NCI-H1092 treated with DMSO at 0.1 percent for 48 hours (cell line): ENCODE data around the gene ARHGEF12.

Experiments used
- DNase-seq: peaks from one replicate; lab custom pipeline; 2025; lab: John Stamatoyannopoulos, UW

The ARHGEF12 gene, protein sequence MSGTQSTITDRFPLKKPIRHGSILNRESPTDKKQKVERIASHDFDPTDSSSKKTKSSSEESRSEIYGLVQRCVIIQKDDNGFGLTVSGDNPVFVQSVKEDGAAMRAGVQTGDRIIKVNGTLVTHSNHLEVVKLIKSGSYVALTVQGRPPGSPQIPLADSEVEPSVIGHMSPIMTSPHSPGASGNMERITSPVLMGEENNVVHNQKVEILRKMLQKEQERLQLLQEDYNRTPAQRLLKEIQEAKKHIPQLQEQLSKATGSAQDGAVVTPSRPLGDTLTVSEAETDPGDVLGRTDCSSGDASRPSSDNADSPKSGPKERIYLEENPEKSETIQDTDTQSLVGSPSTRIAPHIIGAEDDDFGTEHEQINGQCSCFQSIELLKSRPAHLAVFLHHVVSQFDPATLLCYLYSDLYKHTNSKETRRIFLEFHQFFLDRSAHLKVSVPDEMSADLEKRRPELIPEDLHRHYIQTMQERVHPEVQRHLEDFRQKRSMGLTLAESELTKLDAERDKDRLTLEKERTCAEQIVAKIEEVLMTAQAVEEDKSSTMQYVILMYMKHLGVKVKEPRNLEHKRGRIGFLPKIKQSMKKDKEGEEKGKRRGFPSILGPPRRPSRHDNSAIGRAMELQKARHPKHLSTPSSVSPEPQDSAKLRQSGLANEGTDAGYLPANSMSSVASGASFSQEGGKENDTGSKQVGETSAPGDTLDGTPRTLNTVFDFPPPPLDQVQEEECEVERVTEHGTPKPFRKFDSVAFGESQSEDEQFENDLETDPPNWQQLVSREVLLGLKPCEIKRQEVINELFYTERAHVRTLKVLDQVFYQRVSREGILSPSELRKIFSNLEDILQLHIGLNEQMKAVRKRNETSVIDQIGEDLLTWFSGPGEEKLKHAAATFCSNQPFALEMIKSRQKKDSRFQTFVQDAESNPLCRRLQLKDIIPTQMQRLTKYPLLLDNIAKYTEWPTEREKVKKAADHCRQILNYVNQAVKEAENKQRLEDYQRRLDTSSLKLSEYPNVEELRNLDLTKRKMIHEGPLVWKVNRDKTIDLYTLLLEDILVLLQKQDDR (N-terminal part only)

DNA sequence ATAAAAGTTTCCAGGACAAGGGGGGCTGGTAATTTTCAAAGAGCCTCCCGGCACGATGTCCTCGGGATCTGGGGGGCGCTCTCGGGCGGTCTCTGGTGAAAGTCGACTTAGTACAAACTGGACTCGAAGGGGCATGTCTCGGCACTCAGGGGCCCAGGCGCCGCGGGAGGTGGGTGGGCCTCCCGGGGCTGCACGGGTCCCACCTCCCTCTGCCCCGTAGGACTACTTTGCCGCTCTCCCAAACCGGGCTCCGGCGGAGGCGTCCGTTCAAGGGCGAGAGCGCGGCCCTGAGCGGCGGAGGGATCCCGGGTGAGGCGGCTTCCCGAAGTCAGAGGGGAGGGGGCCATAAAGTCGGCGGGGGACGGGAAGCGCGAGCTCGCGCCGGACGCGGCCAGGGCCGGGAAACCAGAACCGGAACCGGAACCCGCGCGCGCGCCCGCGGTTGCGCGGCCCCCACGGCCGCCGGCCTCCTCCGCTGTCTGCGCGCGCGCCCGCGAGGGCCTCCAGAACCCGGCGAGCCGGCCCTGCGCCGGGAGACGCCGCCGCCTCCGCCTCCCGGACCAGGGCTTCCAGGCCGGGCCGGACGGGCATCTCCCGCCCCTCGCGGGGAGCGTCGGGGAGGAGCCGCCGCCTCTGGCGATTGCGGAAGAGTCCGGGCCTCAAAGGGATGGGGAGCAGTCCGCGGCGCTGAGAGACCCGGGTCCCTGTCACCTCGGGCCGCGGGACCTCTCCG lies at the start of gene ARHGEF12:
Gene ARHGEF12, plus strand, starts transcription at position 506 of the 733 bp plus-strand sequence. CDS start 831 bp downstream, outside the sequence.
- peak; percentile 94 for DNase-seq

DNA sequence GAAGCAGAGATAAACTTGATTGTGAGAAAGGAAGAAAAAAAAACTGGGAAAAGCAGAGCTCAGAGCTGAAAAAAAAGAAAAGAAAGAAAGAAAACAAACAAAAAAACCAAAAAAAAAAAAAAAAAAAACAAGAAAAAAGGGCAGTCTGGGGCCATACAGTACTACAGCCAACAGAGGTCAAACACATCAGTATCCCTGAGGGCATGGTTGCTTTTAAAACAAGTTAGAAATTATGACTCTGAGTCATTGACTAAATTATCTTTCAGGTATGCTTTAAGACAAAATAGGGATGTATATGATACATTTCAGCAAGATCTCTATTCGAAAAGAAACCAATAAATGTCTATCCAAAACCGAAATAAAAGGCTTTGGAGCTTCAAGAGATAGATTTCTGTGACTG lies 48.2 kb upstream of the ARHGEF12 start:
- DNase-seq = no peak

DNA sequence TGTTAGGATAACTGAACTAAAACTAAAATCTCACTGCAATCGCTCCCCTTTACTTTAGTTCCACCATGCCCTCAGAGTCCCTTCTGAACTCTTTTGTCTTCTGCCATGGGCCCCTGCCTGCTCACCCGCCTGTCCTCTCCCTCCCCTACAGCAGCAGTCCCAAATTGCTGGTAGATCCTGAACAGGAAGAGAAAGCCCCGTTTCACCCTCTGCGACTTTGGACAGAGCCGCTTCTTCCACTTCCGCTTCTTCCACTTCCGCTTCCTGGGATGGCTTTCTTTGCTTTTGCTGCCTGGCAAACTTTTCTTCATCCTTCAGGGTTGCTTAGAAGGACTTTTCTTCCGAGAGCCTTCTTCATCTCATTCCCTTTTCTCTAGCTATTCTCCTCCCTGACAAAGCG lies 46.8 kb upstream of the ARHGEF12 start:
- DNase-seq = no peak

DNA sequence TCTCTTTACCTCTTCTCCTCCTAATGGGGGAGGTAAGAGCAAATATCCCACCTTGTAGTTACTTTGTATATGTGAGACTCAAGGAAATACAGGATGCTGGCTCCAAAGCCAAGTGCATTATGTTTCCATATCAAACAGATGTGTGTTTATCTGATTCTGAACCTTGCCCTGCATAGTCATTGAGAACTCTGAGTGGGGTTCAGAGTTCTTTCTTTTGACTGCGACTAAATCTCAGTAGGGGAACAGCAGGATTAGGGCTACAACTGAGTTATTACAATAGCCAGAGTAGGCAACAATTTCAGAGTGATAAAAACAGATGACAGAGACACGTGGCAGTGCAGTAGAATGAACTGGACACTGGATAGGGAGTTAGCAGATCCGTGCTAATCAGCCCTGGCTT lies 45.3 kb upstream of the ARHGEF12 start:
- no peak for DNase-seq

DNA sequence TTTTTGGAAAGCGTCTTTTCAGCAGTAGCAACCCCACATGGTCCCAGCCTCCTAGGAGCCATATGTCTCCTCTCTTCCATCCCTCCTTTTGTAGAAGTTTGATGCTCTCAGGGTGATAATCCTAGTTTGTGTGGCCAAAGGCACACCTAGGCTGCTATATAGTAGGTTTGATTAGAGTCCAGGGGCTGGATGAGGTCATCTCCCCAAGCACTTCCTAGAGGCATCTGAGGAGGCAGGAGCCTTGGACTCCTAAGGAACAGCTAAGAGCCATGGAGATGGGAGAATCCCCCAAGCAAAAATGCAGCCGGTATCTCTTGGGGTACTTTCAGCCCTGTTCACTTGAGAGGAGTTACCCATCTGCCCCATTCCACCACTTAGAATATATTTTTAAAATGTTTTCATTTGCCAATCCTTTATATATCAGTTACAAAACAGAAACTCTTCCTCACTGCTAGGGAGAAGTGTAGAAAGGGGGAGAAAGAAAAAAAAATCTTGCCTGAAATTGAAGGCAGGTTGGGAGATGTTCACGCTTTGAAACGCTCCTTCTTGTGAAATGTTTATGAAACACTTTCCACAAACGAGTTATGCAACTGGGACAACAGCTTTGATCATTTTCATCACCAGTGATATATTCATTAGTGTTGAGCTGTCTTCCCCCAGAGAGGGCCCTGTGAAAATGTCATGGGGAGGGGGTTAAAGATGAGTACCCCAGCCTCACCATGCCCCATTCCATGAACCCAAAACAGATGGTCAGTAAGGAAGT lies 43.0 kb upstream of the ARHGEF12 start:
- no peak for DNase-seq

DNA sequence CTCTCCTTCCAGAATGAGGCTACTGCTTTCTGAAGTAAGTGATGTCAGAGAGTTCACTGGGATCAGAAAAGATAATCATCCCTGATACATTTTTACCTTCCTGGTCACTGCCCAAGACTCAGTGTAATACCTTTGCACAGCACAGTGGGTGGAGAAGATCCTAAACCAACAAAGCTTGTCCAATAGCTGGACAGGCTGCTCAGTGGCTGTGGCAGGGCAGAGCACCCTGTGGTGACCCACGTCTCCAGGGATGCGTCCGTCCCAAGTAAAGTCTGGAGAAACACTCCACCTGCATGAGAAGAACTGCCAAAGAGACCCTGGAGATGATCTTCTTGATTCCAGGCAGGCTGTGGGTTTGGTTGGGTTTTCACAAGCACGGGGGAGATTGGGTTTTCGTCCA lies 42.1 kb upstream of the ARHGEF12 start:
- DNase-seq = no peak

DNA sequence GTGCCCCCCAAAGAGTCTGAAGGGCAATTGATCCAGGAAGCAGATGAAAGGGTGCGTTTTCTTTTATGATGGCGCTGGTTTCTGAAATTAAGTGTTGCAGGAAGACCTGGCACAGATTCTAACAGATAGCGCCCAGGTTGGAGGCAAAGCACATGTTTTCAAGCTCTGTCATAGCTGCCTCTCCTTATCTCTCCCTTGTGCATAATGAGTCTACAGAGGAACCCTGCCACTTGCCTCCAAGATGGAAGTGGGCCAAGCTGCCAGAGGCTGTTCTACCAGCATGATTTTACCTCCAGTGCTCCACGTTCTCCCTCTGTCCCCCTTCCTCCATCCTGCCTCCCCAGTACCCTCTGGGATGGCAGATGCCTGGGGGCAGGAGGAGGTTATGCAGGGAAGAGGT lies 41.1 kb upstream of the ARHGEF12 start:
- no peak for DNase-seq

DNA sequence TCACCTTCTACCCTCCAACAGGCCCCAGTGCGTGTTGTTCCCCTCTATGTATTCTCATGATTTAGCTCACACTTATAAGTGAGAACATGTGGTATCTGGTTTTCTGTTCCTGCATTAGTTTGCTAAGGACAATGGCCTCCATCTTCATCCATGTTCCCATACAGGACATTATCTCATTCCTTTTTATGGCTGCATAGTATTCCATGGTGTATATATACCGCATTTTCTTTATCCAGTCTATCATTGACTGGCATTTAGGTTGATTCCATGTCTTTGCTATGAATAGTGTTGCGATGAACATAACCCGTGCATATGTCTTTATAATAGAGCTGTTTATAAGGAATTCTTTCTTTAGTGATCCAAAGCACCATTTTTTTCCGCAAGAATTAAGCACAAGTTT lies 39.7 kb upstream of the ARHGEF12 start:
- DNase-seq = no peak

DNA sequence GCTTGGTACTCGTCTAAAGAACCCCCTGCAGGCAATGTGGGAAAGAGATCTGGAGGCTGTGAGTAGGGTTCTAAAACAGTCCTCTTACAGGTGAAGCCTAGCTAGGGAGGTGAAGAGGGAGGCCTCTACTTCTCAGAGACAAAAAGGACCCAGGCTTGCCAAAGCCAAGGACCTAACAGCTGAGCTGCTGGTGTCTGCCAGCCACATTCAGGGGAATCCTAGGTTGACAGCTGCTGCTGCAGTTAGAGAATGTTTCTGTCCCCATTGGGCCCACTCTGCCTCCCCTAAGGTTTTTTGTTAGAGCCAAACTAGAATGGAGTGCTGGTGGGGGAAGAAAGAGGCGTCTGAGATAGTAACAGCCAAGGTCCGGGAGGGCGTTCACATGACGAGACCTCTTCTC lies 37.8 kb upstream of the ARHGEF12 start:
- no peak for DNase-seq

DNA sequence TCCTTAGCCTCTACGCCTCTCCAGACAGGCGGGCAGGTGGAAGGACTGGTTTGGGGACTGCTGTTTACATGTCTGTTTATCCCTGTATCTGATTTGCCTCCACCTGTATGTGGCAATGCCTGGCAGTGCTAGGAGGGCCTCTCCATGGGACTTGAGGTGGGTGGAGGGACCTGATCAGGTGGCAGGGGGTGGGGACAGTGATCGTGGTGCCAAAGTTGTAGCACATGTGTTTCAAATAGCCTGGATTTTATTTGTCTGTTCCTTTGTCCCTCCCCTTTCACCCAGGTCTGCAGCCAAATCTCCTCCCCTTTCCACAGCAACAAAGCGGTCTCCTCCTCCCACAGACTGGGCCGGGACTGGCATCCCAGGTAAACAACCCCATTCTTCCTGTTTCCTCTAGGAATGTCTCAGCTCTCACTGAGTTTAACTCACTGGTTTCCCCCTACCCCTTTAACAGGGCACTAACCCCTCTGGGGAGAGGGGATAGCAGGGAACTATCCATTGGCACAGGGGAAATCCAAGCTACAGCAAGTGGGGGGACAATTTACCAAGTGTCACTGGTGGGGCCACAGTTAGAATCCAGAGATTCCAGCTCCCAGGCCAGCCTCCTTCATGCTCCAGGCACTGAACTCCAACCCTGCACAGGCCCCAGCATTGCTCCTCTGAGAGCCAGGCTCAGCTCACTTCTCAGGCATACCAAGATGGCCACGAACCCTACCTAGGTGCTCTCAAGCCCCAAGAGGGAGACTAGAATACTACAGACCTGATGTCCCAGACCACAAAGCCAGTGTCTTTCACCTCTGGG lies 34.0 kb upstream of the ARHGEF12 start:
- DNase-seq = no peak

DNA sequence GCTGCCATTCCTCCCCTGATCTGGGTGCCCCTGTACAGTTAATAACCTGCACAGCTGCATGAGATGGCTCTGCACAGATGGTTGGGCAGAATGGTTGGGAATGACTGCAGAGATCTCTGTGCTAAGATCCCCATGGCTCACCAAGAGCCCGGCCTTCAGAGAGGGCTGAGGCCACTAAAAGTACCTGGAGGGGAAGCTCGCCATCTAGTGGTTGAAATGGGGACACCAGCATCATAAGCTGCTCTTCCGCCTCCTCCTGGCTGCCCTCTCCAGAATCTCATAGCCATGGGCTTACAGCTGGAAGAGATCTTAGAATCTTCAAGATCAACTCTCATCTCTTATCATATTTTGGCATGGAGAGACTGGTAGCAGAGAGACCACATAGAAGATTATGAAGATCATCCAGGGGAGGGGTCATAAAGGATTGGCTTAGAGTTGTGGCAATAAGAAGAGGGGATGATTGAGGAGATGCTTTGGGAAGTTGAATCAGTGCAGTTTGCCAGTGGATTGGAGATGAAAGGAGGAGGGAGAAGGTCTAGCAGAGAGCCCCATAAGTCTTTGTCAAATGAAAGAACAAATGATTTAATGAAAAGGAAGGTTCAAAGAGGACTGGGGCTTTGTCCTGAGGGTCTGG lies 33.1 kb upstream of the ARHGEF12 start:
- DNase-seq = peak; percentile 23

DNA sequence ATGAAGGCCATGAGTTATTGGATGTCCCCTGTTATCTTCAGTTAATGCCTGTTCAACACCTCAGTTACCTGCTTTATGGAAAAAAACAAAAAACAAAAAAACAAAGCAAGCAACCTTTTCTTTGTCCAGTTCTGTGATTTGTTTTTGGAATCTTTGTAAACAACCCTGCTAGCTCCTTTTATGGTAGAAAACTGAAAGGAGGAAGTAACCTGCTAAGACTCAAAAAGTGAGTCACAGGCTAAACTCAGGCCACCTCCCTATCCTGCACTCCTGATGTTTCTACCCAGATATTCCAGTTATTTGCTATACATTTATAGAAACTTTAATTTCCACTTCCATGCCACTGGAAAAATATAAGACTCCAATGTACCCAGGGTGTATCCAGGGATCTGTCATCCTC lies 31.7 kb upstream of the ARHGEF12 start:
- DNase-seq = no peak

DNA sequence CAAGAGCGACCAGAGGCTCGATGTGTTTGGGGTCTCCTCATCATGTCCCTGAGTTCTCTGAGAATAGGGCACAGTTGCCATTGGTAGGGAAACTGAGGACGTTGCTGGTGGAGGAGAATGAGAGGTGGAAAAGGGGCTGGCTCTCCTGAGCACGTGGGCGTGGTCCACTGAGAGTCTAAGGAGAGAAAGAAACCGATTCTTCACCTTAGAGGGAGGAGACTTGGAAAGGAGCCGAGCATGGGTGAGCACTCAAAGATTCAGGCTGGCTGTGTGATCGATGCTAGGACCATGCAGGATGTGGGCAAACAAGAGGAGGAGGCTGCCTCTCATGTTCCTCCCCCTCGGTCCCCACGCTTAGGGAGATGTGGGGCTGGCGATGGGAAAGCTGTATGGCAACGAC lies 30.9 kb upstream of the ARHGEF12 start:
- DNase-seq = no peak

DNA sequence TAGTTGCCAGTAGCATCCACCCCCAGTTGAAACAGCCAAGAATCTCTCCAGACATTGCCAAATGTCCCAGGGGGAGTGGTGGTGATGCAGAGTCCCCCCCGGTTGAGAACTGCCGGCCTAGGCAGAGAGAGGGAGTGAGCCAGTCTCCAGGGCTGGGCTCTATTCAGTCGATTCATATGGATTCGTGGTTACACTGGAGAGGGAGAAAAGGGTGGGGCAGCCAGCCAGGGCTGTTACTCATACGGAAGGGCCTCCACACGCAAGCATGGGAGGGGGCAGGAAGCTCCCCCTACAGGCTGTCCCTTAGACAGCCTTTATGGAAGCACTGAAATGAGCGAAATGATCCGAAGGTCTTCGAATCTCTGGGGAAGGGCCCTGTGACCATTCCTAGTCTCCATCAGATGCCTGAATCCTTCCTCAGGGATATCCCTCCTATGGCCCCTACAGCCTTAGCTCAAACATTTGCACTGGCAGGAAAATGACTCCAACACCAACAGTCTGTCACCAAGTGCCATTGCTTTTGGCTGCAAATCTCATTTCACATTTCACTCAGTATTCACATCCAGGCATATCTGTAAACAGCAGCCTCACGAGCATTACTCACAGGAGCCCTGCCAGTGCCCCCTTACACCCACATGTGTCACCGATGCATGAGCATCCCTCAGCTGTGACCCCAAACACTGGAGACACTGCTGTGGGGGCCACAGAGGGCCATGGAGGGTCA lies 29.5 kb upstream of the ARHGEF12 start:
- no peak for DNase-seq

DNA sequence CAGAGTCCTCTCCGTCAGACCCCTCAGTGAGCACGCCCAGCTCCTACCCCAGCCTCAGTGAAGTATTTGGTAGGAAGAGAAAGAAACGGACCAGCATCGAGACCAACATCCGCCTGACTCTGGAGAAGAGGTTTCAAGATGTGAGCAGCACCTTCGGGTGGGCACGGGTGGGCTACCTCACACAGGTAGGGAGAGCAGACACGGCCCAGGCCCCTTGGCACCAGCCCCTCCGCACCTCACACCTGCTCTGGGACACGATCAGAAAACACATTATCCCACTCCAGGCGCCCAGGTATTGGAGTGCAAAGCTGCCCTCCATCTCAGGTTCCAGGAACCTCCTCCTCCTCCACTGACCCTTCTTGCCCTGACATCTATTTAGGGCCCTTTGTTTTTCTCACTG lies 28.7 kb upstream of the ARHGEF12 start:
- DNase-seq = no peak

DNA sequence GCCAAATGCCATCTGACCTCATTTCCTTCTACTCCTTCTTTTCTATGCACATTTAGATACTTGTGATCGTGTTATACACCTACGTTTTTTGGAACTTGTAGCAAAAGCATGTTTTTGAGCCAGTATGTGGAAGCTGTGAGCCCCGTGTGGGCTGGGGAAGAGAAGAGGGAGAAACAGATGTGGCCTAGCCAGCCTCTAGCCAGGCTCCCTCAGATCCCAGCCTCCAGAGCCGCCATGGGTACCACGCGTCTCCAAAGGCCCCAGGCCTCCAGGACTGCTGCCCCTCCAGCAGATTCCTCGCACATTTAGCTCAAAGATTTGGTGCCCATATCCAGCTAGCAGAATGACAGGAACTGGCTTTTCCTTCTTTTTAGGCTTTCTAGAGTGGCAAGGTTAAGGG lies 28.1 kb upstream of the ARHGEF12 start:
- no peak for DNase-seq

DNA sequence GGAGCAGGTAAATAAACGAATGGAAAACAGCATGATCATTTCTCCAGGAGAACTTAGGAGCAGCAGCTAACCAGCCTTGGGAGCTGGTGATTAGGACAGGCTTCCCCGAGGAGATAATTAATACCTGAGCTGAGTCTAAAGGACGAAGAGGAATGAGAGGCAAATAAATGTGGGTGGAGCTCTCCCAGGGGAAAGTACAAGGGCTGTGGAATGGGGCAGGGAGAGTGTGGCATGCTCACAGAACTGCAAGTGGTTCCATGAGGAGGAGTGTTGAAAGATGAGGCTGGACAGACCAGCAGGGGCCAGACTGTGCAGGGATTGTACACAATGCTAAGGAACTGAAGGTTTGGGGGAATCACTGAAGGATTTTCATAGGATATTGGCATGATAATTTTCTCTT lies 25.3 kb upstream of the ARHGEF12 start:
- no peak for DNase-seq

DNA sequence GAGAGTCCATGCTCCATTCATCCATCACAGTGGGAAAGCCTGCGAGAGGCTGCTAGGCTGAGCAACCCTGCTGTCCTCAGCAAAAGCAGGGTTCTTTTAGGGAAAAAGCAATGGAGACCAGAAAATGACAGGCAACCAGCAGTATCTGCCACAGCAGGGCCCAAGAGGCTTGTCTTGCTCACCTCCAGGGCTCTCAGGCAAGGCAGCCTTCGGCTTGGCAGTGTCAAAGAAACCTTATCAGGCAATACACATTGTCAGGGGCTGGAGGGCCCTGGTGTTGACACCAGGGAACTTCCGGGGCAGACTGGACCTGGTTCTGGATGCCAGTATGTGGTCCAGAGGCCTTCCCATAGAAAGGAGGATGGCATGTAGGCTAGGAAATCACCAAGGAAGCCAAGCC lies 21.4 kb upstream of the ARHGEF12 start:
- DNase-seq = no peak
